Measurements from ENCODE around the gene EXOSC1.
A peak's percentile ranks its signal among the peaks of the same experiment; 100 is the strongest.
"Not testable (repeated sequence)": the region's sequence is repeated elsewhere in the genome, so short reads cannot be mapped to it uniquely, and the experiment has no call there.

The EXOSC1 gene

DNA sequence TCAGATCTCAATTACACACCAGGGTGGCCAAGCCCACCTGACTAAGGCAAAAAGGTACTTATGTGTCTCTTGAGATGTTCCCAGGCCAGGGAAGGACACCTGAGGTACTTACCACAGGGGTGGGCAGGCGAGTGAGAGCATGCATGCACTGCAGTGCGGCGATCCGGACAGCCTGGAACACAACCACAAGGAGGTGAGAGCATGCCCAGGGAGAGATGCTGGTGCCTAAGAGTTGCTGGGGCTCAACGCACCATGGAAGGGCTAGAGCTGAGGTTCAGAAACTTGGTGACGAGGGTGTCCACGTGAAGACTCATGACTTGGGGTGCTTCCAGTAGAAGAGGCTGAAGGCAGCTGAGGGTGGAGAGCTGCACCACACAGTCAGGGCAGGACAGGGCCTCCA, 13.3 kb upstream of the EXOSC1 start:
- DNase-seq (ENCODE audit: low read depth in 2 of 2) = no peak

DNA sequence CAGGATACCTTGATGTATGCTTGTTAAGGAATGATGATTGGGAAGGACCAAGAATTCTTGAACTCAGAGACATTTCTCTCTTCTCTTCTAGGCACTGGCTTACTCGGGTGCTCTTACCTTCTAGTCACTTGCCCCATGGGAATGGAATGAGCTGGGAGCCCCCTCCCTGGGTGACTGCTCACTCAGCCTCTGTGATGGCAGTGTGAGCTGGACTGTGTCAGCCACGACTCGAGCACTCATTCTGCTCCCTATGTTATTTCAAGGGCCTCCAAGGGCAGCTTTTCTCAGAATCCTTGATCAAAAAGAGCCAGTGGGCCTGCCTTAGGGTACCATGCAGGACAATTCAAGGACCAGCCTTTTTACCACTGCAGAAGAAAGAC, 10.9 kb upstream of the EXOSC1 start:
- no peak for DNase-seq (ENCODE audit: low read depth in 2 of 2)

DNA sequence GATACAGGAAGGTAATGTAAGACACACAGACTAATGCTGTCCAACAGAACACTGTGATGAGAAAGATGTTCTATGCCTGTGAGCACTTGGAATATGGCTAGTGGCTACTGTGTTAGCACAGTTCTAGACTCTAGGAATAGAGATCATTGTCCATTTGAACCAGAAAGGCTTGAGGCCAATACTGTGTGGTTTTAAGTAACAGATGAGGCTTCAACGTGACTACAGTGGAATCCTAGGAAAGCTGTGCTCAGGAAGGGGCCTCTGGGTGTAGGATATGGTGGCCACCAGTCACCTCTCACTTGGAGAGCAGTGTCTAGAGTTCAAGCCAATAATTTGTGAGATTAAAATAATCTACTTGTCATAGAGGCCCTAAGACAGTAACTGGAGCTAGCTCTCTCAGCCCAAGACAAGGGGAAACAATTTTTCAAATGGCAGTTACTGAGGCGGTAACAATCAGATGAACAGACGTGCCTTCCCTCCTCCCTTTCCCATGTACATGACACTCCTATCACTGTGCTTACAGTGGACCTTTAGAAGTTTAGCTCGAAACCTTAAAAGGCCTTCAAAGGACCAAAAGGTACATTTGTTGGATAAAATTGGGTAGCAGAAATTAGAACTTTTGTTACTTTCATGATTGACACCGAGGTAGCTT, 10.4 kb upstream of the EXOSC1 start:
- no peak for DNase-seq (ENCODE audit: low read depth in 2 of 2)

DNA sequence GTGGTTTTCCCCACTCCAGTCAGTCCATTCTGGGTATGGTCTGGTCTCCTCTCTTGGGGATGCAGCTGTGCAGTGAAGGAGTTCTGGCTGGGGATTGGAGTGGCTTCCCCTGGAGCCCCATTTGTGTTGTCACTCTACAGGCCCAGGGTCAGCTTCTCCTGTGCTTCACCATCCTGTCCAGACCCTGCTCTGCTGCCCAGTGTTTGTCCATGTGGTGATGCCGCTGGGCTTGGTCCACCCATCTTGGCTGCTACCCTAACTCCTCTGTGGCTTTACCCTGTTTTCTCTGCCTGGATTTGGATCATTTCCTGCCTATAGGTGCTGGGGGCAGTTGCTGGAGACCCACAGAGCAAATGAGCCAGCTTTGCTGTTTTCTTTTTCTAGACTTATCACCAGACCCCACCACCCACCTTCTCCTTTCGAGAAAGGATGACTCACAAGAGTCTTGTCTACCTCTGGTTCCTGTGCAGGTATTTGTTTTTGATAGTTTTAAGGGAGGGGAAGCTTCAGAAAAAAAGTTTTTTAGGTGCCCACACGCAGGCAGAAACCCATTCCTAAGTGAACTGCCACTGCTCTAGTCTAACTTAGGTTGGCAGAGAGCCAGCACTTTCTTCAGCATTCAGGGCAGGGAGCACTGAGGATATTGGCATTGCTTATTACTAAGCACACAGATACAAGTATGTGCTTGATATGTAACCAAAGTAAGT, 8.7 kb upstream of the EXOSC1 start:
- peak in 1 of 2 donors; percentile 30 for DNase-seq (ENCODE audit: low read depth in 2 of 2)

DNA sequence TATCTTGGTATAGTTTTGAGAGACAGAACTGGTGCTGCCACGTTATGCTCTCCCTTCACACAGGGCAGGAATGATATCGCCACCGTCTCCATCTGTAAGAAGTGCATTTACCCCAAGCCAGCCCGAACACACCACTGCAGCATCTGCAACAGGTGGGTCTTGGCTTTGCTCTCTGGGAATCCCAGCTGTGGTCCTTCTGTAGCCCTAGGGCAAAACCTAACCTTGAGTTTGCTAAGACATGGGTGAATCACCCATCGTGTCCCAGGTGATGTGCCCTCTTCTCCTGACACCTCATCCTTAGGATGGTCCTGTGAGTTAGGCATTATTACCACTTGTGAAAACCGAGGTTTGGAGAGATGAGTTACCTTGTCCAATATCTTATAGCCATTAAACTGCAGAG, 6.5 kb upstream of the EXOSC1 start:
- DNase-seq (ENCODE audit: low read depth in 2 of 2) = no peak

DNA sequence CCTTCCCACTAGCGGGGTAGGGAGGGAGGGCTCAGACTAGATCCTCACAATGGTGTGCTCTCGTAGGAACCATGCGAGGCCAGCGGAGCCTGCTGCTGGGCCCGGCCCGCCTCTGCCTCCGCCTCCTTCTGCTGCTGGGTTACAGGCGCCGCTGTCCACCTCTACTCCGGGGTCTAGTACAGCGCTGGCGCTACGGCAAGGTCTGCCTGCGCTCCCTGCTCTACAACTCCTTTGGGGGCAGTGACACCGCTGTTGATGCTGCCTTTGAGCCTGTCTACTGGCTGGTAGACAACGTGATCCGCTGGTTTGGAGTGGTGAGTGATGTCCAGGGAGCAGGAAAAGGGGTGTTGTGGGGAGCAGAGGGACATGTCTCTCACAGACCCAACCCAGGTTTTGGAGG, 5.8 kb upstream of the EXOSC1 start:
- DNase-seq (ENCODE audit: low read depth in 2 of 2) = no peak

DNA sequence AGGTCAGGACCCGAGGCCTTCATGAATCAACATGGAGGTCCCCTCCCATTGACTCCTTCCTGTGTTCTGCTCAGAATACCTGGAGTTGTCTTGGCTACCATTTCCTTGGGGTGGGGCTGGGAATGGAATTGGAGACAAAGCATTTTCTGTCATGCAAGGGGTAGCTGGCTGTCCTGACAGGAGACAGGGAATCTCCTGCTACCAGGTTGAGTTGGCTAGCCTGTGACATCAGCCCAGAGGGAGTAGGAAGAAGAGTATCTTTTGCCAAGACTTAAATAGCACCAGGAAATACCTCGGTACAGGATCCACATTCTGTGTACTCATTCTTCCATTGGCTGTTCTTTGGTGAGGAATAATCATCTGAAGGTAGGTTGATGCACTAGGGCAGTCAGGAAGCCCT, 5.0 kb upstream of the EXOSC1 start:
- DNase-seq (ENCODE audit: low read depth in 2 of 2) = no peak

DNA sequence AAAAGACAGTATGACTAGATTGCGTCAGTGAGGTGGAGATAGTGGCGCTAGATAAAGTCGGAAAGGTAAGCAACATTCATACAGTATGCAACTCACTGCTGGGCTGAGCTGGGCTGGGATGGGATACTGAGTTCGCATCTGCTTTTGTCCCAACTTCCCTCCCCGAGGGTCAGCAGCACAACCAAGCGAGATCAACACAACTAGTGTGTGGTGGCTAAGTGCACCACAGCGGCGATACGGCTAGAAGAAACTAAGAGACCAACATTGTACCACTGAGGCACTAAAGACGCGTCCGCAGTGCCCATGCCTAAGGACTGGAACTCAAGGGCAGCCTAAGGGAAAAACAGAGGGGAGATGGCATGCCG, 467 bp downstream of the EXOSC1 start:
- no peak for DNase-seq (ENCODE audit: low read depth in 2 of 2)

DNA sequence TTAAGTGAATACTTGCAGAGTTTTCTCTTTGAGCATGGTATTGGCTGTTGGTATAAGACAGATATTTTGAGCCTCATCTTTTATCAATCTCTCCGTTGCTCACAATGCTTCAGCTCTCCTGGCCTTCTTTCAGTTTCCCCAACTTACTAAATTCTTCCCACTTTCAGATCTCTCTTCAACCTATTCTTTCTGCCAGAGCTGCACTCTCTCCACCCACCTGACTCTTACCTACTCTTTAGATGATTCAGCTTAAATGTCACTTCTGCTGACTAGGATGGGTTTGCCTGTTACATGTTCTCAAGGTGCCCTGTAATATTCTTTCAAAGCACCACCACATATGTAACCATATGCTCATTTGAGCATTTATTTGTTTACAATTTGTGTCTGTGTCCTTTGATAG, 1.6 kb downstream of the EXOSC1 start:
- DNase-seq (ENCODE audit: low read depth in 2 of 2) = no peak

DNA sequence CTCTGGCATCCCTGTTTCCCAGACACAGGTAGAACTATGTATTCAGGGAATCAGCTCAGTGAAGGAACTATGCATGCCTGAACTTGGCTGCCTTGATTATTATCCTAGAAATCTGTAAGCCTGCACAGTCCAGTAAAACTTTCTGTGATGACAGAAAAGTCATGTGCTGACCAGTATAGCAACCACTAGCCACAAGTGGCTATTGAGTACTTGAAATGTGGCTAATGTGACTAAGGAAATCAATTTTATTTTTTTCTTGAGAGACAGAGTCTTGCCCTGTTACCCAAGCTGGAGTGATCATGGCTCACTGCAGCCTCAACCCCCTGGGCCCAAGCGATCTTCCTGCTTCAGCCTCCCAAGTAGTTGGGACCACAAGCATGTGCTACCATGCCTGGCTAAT, 3.5 kb downstream of the EXOSC1 start:
- DNase-seq (ENCODE audit: low read depth in 2 of 2) = no peak

DNA sequence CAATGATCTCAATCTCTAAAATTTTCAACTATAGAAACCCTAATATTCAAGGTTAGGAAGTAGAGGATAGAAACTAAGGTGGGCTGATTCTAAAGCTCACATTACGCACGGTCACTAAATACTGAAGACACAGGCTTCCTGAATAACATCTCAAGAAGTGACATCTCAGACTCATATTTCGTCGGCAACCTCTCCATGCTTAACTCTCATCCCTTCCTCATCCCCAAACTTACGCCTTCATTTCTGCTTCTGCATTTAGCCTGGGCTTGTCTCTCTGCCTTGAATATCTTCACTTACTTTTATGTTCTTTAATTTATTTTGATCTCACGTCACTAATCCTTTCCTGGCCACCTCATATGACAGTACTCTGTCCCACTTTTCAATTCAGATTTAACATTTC, 10.6 kb downstream of the EXOSC1 start:
- no peak for DNase-seq (ENCODE audit: low read depth in 2 of 2)

DNA sequence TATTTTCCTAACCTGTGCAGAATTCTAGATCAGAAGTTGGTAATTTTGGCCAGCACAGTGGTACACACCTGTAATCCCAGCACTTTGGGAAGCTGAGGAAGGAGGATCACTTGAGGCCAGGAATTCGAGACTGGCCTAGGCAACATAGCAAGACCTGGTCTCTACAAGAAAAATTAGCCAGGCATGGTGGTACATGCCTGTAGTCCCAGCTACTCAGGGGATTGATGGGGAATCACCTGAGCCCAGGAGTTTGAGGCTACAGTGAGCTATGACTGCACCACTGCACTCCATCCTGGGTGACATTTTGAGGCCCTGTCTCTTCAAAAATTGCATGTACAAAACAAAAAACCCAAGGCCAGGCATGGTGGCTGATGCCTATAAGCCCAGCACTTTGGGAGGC, 11.2 kb downstream of the EXOSC1 start:
- no peak for DNase-seq (ENCODE audit: low read depth in 2 of 2)

DNA sequence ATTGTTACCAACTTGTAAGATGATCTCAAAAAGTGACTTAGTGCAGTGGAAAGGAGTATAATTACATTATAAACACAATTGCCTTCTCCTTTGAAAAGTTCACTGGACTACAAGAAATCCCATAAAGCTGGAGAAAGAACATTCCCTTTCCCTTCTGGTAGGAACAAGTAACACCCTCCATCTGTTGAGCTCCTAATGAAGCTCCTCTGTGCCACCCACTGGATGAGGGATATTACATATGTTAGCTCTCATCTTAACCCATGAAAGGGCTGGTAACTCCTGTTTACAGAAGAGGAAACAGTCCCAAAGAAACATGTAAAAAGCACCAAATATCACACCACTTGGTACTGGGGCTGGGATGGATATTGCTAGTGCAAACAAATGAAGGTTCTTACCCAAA, 11.8 kb downstream of the EXOSC1 start:
- DNase-seq (ENCODE audit: low read depth in 2 of 2) = no peak

DNA sequence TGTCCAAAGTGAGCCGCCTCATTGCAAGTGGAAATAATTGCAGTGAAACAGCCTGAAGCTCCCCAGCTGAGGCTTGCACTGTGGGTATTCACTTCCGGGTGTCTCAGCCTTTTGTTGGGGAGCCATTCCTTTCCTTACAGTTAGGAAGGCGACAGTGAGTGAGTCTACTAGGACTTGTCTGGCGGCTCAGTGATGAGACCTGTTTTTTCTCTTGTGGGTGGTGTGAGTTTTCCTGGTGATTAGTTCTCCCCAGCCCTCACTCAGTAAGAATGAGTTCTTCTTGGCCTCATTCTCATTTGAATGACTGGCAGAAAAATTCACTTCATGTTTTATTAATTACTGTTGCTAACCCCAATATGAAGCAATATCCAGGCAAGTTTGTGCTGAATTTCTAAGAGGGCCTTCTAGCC, 17.2 kb downstream of the EXOSC1 start:
- DNase-seq (ENCODE audit: low read depth in 2 of 2) = no peak

DNA sequence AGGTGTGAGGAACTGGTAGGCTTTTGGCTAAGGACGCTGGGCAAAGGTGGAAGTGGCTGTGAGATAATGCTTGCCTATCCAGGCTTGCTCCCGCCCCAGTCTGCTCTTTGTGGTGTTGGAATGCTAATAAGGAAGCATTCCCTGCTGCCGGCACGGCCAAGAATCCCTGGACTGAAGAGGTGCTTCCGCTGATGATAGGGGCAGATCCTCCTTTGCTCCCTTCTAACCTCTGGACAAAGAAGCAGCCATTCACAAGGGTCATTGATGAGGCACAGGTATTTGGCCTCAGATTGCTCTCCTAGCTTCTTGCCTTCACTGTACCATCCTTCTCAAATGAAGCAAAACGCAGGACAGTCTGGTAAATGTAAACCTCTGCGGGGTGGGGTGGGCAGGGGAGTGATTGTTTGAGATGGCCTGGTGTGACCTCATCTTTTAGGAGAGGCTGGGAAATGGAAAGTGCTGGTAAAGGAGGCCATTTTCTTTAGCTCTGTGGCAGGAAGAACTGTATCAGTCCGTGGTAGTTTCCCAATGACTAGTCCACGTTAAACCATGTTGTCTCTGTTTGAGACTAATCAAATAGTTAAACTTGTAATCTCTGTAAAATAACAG, 18.1 kb downstream of the EXOSC1 start:
- DNase-seq (ENCODE audit: low read depth in 2 of 2) = no peak

DNA sequence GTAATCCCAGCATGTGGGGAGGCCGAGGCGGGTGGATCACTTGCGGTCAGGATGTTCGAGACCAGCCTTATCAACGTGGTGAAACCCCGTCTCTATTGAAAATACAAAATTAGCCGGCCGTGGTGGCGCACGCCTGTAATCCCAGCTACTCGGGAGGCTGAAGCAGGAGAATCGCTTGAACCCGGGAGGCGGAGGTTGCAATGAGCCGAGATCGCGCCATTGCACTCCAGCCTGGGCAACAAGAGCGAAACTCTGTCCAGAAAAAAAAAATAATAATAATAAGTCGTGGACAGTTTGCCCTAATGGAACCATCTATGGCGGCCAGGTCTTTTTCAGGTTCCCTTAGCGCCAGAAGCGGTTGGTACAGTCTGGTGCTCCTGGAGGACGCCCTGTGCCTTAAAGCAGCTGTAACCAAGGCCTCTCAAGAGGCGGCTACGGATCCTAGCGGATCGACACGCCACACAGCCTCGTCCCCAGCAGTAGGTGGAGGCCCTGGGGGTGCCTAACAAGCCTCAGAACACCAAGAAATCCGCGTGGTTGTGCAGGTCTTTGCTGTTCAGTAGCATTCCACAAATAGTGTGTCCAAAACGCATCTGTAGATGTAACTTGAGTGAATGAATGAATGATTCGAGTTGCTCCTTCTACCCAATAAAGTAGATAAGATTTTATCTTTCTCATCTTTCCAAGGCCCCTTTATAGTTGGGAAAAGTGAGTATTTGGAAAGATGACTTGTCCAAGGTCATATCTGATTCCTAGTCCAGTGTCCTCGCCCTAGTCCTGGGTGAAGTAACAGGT, 18.8 kb downstream of the EXOSC1 start:
- DNase-seq (ENCODE audit: low read depth in 2 of 2) = no peak

DNA sequence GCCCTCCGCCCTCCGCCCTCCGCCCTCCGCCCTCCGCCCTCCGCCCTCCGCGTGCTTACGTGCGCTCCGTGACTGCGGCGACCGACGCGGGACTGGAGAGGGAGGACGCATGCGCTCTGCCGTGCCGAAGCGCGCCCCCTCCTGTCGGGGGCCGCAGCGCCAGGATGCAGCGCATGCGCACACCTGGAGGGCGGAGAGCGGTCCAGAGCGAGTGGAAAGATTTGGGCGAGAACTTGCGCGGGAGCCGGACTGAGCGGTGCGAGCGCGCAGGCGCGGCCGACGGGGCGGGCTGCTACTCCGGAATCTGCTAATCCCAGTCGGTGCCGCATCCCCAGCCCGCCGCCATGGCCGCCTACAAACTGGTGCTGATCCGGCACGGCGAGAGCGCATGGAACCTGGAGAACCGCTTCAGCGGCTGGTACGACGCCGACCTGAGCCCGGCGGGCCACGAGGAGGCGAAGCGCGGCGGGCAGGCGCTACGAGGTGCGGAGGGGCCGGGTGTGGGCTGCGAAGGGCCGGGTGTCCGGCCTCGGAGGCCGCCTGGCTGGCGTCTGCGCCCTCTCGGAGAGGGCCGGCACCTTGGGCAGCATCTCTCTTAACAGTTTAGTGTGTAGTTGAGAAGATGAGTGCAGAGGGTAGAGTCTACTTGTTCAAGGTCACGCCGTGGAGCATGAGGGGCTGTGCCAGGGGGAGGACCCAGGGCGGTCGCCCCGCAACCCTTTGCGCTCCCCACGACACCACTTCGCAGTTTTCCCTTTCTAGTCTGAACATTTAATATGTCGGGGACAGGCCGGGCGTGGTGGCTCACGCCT, 19.6 kb downstream of the EXOSC1 start, which contains the start of gene PGAM1:
PGAM1 (plus strand) TSS at position 228 of the 812 bp plus-strand sequence; CDS start at position 345, 117 bp downstream.
- peak; percentile 89 to 92 for DNase-seq (ENCODE audit: low read depth in 2 of 2)

DNA sequence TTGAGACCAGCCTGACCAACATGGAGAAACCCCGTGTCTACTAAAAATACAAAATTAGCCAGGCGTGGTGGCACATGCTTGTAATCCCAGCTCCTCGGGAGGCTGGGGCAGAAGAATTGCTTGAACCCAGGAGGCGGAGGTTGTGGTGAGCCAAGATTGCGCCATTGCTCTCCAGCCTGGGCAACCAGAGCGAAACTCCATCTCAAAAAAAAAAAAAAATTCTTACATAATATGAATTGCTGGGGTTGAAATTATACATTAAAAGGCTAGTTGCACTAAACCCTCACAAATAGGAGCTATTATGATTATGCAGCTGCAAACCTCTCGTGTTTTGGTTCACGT, 22.1 kb downstream of the EXOSC1 start:
- not testable (repeated sequence) for DNase-seq (ENCODE audit: low read depth in 2 of 2)

DNA sequence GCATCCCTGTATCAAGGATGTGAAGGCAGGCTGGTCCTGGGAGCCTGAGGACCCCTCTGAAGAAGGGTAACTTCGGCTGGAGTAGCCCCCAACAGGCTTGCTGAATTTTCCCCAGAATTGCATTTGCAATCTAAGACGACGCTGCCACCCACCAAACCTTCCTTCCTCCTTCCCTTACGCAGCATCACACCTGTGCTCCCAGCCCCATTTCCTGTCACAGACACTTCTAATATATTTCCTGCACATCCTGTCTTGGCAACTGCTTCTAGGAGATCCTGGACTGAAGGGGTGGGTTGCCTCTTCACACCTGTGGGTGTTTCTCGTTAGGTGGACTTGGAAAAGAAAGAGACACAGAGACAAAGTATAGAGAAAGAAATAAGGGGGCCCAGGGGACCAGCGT, 29.2 kb downstream of the EXOSC1 start:
- no peak for DNase-seq (ENCODE audit: low read depth in 2 of 2)

DNA sequence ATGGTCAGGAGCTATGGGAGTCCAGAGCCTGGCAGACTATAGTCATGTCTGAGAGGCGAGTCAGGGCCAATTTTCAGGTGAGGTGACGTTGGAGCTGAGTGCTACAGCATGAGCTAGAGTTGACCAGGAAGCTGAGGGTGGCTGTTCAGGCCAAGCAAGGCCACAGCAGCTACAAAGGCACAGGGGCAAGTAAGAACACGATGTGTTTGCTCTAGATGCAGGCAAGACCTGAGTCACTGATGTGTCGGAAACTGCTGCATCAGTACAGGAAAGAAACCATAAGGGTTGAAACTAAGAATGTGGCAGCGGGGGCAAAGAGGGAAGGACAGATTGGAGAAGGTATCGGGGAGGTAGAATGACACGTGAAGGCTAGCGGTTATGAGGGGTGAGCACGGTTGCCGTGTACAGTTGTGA, 32.9 kb downstream of the EXOSC1 start:
- no peak for DNase-seq (ENCODE audit: low read depth in 2 of 2)

DNA sequence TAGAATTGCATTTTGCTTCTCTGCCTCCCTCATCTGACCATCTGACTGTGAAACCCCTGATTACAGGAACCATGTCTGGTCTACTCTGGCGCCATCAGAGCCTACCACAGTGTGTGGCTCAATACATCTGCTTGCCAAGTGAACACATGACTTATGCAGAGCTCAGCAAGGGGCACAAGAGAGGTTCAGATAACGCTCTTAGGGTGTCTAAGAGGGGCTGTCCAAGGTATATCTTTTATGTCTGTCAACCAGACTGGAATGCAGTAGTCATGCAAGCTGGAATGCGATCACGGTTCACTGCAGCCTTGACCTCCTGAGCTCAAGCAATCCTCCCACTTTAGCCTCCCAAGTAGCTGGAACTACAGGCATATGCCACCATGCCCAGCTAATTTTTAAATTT, 34.4 kb downstream of the EXOSC1 start:
- no peak for DNase-seq (ENCODE audit: low read depth in 2 of 2)

DNA sequence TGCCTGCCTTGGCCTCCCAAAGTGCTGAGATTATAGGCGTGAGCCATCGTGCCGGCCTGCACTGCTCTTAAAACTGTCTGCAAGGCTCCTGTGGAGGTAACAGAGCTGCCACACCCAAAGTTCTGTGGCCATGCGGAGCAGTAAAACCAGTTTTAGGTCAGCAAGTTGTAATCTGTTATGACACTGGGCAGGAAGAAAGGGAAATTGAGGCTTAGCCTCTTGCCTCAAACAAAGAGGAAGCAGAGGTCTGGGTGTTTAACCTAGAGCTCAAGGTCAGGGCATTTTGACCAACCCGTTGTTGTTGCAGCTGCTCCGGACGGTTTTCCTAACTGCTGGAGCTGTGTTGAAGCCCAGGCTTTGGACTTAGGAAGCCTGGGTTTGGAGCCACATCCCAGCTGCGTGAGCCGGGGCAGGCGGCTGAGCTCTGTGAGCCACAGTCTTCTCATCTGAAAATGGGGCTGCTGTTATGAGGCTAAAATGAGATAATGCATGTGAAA, 37.3 kb downstream of the EXOSC1 start:
- no peak for DNase-seq (ENCODE audit: low read depth in 2 of 2)

Data from activated CD4-positive, alpha-beta T cell treated with anti-CD3 and anti-CD28 coated beads for 24 hours (primary cell).